GF-D8 (cell line): ENCODE results near the gene ASB18.
"Not testable (repeated sequence)": the region's sequence is repeated elsewhere in the genome, so short reads cannot be mapped to it uniquely, and the experiment has no call there.

Source experiments
- DNase-seq: peaks from one replicate; lab custom pipeline; 2025; lab: John Stamatoyannopoulos, UW

Gene ASB18

DNA sequence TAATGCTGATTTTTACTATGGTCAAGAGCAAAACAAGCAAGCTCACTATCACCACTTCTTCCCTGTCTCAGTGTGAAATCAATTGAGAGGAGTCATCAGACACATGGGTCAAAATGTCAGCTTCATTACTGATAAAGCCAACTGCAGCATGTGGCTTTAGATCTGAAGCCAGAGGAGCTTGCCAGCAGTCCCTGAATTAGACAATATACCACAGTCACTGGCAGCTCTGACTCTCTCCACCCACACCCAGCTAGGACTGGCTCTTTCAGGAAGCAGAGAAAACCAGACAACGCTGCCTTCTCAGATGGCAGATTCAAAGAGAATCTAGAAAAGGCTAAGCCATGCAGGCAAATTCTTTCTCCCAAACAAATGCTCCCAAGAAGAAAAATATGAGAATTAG, 20.0 kb upstream of the ASB18 start:
- no peak for DNase-seq

- DNase-seq = no peak
Measured at GRCh38 chr2:236282406-236282805, 18.2 kb upstream of the ASB18 start.

- DNase-seq = no peak
Measured at GRCh38 chr2:236281423-236281822, 17.2 kb upstream of the ASB18 start.

DNA sequence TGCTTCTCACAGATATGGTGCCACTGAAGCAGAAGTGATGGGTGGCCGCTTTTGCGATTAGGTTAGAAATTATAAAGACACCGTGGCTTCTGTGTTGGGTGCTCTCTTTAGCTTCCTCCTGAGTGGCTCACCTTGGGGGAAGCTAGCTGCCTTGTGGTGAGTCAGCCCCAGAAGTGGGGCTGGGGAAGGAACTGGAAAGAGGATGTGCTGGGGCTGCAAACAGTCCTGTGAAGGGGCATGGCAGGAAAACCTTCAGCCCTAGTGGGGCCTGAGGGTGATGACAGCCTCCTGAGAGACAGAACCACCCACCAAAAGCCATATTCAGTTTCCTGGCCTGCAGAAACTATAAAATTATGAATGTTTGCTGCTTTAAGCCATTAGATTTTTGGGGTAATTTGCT, 8.9 kb upstream of the ASB18 start:
- no peak for DNase-seq

DNA sequence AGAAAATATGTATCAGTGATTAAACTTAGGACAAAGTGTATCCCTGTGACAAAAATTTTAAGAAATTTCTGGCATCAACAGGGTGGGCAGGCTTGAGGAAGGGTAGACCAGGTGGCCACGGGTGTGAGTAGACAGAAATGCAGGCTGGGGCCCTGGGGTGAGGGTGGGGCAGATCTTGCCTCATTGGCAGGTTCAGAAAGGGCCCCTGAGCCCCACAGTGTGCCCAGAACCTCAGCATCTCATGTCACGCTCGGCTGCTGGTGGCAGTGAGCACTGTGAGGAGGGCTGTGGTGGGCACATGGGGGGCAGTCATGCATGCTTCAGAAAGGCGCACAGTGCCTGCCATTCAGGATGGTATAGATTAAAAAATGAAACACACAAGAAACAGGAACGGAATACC, 7.6 kb upstream of the ASB18 start:
- DNase-seq = no peak

DNA sequence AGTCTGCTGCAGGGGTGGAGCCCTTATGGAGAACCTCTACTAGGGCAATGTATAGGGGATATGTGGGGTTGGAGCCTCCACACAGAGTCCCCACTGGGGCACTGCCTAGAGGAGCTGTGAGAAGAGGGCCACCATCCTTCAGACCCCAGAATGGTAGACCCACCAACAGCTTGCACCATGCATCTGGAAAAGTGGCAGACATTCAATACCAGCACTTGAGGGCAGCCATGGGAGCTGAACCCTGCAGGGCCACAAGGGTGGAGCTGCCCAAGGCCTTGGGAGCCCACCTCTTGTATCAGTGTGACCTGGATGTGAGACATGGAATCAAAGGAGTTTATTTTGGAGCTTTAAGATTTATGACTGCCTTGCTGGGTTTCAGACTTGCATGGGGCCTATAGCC, 5.7 kb upstream of the ASB18 start:
- DNase-seq = not testable (repeated sequence)

DNA sequence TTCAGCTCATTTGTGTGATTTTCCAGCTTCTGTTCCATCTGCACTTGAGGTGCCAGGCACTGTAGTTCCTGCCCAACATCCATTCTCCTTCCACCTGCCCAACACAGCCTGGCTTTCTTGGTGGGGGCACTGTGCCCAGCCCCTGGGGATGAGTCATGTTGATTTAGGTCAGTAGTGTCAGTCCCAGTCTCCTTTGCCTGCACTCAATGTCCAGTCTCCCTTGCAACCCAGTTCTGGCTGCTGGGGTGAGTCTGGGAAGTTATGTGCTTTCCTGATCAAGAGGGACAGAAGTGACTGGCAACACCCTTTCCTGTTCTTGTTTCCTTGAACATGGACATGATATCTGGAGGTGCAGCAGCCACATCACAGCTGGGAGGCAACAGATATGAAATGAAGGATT, 1.5 kb upstream of the ASB18 start:
- no peak for DNase-seq

DNA sequence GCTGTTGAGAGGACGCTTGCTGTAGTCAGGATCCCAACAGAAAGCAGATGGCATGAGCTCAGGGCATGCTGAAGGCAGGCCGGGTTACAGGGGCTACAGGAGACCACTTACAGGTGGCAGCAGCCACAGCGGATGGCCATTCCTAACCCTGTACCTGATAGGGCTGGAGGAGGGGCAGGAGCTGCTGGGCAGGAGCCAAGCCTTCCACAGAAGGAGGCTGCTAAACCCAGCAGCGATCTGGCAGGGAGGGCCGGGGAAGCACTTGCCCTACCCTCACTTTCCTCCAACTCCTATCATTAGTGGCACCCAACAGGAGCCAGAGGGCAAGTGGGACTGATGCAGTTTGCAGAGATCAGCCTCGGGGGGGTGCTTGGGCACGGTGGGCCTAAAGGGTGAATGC, 2.0 kb downstream of the ASB18 start:
- DNase-seq = no peak

DNA sequence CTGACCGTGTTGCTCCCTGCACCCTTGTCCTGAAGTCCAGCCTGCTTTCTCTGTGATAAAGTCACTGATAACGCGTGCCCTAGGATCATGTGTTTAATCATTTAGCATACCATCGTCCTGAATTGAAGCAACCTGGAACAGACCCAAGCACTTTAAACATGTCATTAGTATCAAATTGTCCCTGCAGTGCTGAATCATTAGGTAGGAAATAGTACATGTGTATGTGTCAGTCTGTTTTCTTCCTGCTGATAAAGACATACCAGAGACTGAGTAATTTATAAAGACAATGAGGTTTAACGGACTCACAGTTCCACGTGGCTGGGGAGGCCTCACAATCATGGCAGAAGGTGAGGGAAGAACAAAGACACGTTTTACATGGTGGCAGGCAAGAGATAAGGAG, 2.8 kb downstream of the ASB18 start:
- no peak for DNase-seq

DNA sequence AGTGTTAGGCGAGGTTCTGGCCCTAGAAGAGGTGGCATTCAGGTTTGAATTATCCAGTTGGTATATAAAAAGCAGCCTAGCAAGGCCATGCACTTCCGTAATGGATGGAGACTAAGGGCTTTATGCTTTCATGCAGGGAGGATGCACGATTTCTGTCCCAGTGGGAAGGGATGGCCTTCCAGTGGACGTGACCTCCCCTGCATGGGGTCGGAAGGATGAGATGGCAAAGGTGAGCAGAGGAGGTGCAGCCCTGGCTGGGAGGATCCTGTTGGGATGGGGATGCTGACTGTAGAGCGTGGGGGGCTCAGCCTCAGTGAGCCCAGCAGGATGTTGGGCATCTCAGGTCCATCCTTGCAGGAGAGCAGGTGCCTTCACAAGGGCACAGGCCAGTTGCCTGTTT, 4.8 kb downstream of the ASB18 start:
- DNase-seq = no peak

GRCh38 chr2:236257575-236257974, 6.6 kb downstream of the ASB18 start:
- no peak for DNase-seq

- no peak for DNase-seq
Measured at GRCh38 chr2:236257136-236257535, 7.1 kb downstream of the ASB18 start.

DNA sequence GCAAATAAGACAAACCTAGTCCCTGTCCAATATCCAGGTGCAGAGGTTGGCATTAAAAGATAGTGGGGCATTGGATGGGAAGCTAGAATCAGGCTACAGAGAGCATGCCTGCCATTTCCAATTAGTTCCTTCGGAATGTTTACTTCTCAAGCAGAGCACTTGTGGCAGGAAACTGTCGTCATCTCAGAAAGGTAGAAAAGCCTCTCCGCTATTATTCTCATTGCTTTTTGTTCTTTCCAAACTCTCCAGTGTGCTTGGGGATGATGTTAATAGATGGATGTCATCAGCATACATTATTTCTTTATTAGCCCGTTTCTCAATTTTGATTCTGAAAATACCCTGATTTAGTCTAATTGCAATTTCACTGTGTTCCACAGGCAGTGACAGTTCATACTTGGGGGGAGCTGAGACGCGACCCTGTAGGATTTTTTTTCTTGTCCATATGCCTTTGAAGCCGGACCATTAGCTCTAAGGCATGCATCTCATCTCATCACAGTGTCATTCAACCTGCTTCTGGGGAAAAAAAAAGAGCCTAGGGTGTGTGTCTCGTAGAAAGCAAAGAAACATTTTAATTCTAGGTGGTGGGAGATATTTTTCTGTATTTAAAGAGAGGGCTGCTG, 7.7 kb downstream of the ASB18 start:
- no peak for DNase-seq

- no peak for DNase-seq
Measured at GRCh38 chr2:236254674-236255073, 9.5 kb downstream of the ASB18 start.

GRCh38 chr2:236254001-236254400, 10.2 kb downstream of the ASB18 start:
- DNase-seq = no peak

DNA sequence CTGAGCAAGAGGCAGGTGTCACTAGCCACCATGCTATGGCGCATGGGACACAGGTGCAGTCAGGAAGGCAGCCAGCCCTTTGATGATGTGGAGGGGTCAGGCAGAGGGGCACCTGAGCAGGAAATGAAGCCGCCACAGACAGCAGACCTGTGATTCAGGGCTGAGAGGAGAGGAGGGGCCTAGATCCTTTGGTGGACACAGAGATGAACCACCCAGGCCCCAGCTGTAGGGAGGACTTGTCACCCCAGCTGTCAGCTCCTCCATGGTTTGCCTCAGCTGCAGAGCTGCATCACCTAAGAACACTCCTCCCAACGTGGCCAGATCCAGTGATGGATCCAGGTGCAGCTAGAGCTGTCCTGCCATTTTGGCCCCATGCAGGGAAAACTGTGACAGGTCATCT, 11.6 kb downstream of the ASB18 start:
- DNase-seq = no peak

GRCh38 chr2:236250909-236251579, 13.2 kb downstream of the ASB18 start:
- no peak for DNase-seq

GRCh38 chr2:236250286-236250685, 13.9 kb downstream of the ASB18 start:
- DNase-seq = no peak

DNA sequence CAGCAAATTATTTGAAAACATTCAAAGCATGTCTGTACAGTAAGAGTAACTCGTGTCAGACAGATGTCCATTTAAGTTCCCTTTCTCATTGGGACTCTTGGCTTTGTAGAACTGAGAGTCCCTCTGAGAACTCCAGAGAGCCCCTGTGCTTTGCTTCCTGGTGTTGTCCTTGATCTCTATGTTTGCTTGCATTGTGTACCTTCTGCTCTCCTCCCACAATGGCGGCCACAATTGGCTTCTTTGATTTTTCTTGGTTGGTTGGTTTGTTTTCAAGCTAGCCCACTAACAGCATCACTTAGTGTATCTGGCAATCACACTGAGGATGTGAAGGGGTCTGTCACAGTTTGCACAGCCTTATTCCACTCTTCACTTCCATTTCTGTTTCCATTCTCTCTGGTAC, 15.1 kb downstream of the ASB18 start:
- no peak for DNase-seq

GRCh38 chr2:236246711-236247246, 17.4 kb downstream of the ASB18 start:
- no peak for DNase-seq

DNA sequence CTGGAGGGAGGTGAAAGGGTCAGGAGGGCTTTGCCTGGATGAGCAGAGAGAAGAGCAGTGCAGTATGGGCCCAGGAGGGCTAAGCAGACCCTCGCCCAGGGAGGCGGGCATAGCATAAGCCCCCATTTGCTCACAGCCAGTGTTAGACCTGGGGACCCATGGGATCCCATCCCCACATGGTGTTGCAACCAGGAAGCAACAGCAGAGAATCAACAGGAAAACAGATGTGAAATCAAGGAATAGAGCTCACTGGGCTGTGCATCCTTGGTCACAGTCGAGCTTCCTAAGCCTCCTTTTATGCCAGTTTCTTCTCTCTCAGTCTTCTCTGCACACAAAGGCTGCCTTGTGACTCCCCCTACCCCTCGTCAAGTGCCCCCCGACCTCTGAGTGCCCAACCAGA, 19.9 kb downstream of the ASB18 start:
- no peak for DNase-seq

DNA sequence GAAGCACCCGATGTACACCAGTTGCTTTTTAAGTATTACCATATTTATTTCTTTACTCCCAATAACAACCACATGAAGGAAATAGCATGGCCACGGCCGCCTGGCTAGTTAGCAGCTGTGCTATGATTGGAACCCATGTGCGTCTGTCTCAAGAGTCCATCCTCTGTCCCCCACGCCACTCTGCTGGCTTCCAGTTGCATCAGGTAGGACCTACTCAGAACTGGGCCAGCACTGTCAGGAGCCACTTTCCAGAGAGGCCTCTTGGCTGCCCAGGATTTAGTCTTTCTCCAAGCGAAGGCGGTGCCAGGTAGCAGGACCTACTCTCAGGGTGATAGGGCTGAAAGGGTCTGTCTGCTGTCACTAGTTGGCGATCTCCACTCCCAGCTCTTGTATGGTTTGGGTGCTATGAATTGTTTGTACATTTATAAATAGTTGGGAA, 22.1 kb downstream of the ASB18 start:
- no peak for DNase-seq

DNA sequence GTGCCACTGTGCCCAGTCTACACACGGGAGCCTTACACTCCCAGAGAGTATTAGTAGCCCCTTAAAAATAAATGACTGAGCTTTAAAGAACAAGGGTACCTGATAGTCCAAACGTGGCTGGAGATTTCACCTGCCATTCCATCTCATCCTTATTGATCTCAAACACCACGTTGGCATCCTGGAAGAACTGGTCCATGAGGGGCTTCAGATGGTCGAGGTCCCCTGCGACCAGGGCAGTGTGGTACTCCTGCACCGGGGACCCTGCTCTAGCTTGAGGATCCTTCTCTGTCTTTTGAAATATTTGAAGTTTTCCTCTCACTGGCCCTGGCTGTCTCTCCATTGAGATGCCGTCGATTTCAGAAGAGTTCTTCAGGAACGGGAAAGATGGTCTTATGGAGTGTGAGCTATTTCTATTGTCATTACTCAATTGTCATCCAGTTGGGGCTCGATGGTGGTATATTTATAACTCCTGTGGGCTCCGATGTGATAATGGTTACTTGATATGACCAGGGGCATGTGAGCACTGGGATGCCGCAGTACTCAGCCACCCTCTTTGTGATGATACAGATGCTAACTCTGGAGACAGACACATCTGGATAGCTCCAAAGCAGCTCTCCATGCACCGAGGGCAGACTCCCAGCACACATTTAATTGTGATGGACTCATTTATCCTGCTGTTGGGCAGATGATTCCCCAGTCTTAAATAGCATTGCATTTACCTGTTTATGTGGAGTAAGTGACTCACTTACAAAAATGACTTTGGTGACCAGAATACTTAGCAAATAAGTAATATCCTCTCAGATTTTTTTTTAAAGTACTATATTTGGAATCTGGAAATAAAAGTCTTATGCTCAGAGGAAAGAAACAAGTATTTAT, 22.8 kb downstream of the ASB18 start:
- no peak for DNase-seq
